Measurements from ENCODE around the gene MKNK2.
A peak's percentile ranks its signal among the peaks of the same experiment; 100 is the strongest.
"Not testable (repeated sequence)": the region's sequence is repeated elsewhere in the genome, so short reads cannot be mapped to it uniquely, and the experiment has no call there.

The MKNK2 gene

GRCh38 chr19:2043961-2044708 is 6.9 kb downstream of the MKNK2 start:
- DNase-seq = no peak

- no peak for DNase-seq
These were observed 7.8 kb downstream of the MKNK2 start for GRCh38 chr19:2043251-2043641.

- no peak for DNase-seq
These were observed 8.4 kb downstream of the MKNK2 start for GRCh38 chr19:2042485-2043250.

GRCh38 chr19:2041683-2042484 is 9.2 kb downstream of the MKNK2 start:
- peak; percentile 99 for DNase-seq

- DNase-seq = no peak
These were observed 9.7 kb downstream of the MKNK2 start for GRCh38 chr19:2041433-2041682.

GRCh38 chr19:2040647-2041432 is 10.2 kb downstream of the MKNK2 start:
- no peak for DNase-seq

- DNase-seq = no peak
These were observed 10.9 kb downstream of the MKNK2 start for GRCh38 chr19:2039959-2040646.

- DNase-seq = no peak
These were observed 11.7 kb downstream of the MKNK2 start for GRCh38 chr19:2039089-2039958.

GRCh38 chr19:2038284-2039088 is 12.6 kb downstream of the MKNK2 start:
- DNase-seq = no peak

- DNase-seq = no peak
These were observed 13.3 kb downstream of the MKNK2 start for GRCh38 chr19:2037651-2038255.

- no peak for DNase-seq
These were observed 14.6 kb downstream of the MKNK2 start for GRCh38 chr19:2036424-2036823.

- DNase-seq = peak; percentile 45
These were observed 15.5 kb downstream of the MKNK2 start for GRCh38 chr19:2035590-2035991.

GRCh38 chr19:2034729-2035589 is 16.1 kb downstream of the MKNK2 start:
- peak; percentile 36 for DNase-seq

GRCh38 chr19:2034253-2034652 is 16.8 kb downstream of the MKNK2 start:
- DNase-seq = not testable (repeated sequence)

- DNase-seq = no peak
These were observed 17.3 kb downstream of the MKNK2 start for GRCh38 chr19:2033825-2034159.

GRCh38 chr19:2033115-2033824 is 17.8 kb downstream of the MKNK2 start:
- no peak for DNase-seq

GRCh38 chr19:2032296-2032941 is 18.6 kb downstream of the MKNK2 start:
- DNase-seq = peak; percentile 93

- no peak for DNase-seq
These were observed 23.7 kb downstream of the MKNK2 start for GRCh38 chr19:2027361-2027760.
